HepG2 (cell line): ENCODE results near the gene AKAP8.

Experiments used
- CHD4 ChIP-seq: fragments of 200-600 bp; sonication (generic); IDR thresholded peaks from 2 replicates; pipeline ENCODE4 v1.7.0; 2017; ENCODE audit warnings: mild to moderate bottlenecking, low read length, borderline replicate concordance
- SP1 ChIP-seq, 2 experiments: fragments of 450-650 bp in 1 of 2; sonication (generic) in 1 of 2; formaldehyde crosslinking in 1 of 2; IDR thresholded peaks; 2 replicates each; pipeline versions ENCODE4 v1.4.0 to v1.6.1; 2016 to 2020; ENCODE audit warnings: missing genetic modification reagents in 1 of 2
- ZNF777 ChIP-seq: sonication (generic); formaldehyde crosslinking; IDR thresholded peaks from 2 replicates; pipeline ENCODE4 v1.4.0; 2020; ENCODE audit warnings: missing genetic modification reagents

- TF ChIP-seq CHD4 (no peak), ZNF777 (CRISPR knock-in tag) (no peak), SP1 (IDR thresholded peaks at IDR 0.05) (no peak), SP1 (CRISPR knock-in tag; IDR thresholded peaks at IDR 0.05) (no peak)
Observed at GRCh38 chr19:15418231-15418578, 38.6 kb upstream of the AKAP8 start.
